NCI-H2081 treated with DMSO at 0.1 percent for 48 hours (cell line): ENCODE measurements around the gene FGF14.

Experiments
- DNase-seq: peaks from one replicate; lab custom pipeline; 2025; lab: John Stamatoyannopoulos, UW

The FGF14 gene

DNA sequence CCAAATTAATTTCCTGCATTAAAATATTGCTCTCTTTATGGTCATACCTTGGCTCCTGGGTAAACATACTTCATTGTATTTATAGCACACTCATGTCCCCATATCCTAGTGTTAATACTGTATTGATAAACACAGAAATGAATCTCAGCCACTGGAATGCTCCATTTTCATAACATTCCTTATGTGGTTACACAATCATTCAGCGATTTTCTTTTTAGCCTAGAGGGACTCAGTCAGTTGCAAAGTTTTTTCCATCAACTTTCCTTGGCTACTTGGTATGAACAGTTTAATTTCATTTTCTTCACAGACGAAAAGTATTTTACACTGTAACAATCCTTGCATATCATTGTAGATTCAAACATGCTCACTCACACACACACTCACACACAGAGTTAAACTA lies 471.5 kb downstream of the FGF14 start:
- DNase-seq: no peak

DNA sequence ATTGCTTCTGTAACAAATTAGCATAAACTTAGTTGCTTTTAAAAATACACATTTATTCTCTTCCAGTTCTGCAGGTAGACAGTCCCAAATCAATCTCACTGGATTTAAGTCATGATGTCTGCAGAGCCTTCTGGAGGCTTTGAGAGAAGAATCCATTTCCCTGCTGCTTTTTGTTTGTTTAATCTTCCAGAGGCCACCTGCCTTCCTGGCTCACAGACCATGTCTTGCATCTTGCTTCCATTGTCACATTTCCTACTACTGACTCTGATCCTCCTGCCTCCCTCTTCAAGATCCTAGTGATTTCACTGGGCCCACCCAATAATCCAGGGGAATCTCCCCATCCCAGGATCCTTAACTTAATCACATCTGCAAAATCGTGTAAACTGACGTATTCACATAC lies 476.1 kb downstream of the FGF14 start:
- no peak for DNase-seq

- DNase-seq: no peak
Measured at GRCh38 chr13:101919541-101920181, 482.2 kb downstream of the FGF14 start.

DNA sequence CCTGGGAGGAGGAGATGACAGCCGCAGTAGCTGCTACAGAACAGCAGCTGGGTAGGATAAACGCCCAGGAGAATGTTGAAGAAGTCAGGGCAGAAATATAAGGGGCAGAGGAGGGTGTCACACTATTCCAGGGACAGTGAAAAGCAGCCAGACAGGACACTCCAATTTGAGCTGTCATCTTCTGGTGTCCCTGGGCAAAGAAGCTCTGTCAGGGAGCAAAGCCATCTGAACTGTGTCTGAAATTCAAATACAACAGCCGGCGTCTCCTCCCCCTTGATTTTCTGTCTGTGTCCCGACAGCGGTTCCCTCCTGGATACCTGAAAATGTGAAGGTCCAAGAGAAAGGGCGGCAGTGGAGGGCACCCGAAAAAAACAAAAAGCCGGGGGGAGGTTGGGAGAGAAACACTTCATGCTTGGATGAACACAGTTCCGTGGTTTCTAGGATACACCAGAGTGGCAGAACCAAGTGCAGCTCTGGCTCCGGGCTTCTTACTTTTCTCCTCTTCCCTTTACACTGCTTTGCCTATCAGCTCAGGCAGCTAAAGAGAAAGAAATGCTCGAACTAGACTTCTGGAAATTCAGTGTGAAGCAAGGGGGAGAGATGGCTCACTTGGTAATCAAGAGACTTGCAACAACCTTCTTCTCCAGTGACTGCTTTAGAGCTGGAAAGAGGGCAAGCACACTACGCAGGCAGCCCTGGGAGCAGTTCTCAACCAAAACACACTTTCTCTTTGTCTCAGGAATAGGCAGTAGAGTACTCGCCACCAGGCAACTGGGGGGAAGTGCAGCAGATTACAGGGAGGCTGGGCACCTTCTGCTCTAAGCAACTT lies 483.8 kb downstream of the FGF14 start:
- DNase-seq: no peak

GRCh38 chr13:101917475-101917810 lies 484.4 kb downstream of the FGF14 start:
- no peak for DNase-seq

DNA sequence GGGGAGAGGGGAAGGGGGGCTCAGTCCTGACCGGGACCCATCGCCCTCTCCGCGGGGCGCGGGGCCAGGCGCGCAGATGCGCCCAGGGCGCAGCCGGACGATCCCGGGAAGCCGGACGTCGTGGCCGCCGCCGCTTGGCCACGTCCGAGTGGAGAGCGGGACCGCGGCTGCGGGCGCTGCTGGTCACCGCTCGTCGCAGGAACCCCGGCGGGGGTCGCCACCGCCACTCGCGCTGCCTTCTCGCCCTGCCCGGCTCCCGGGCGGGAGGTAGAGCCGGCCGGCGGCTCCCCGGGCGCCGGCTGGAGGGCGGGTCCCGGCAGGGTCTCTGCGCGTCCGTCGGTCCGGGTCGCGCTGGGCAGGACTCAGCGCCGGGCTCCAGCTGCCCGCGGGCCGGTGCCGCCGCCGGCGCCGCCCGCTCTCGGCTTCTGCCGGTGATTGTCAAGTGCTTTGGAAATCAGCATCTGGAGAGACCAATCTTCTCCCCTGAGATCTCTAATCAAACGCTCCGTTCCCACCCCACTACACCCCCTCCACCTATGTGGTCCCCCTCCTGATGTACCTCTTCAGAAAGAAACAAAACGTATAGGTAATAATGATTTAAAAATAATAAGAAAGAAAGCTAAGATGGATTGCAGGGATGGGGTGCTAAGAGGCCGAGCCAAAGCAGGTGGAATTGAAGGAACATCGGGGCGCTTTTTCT lies 484.9 kb downstream of the FGF14 start:
- no peak for DNase-seq

DNA sequence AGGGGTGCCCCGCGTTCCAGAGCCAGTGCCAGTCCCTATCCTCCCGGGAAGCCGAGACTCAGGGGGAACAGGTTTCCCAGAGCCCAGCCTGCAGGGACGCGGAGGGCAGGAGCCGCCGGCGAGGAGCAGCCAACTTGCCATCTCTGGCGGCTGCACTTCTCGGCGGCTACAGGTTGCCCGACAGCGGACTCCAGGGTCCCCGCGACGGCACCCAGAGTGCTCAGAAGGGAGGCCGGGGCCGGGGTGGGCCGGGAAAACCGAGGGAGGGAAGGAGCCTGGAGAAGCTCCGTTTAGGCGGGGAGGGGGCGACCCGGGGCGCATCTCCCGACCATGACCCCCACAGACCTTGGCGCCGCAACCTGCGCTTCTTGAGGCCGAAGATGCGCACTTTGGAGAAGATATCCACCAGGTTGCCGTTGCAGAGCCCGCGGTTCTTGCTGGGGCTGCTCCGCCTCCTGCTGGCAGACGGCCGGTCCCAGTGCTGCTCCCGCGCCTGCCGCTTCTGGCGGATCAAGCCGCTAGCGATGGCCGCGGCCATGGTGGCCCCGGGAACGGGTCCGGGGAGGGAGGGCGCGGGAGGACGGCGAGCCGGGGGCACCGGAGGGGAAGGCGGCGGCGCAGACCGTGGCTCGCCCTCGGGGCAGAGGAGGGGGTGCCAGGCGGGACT lies 485.6 kb downstream of the FGF14 start:
- no peak for DNase-seq

DNA sequence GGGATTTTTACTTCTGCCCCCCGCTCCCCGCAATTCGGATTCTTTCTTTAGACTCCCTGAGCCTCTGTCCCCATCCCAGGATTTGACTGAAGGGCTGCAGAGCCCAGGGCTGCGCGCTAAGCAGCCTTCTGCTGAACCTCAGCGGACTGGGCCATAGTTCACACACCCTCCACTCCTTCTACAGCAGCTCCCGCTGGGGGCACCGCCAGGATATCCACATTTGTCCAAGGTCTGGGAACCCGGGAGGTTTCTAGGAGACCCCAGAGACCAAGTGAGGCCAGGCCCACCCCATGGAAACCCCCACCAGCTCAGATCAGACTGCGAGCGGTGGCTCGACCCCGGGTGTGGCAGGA lies 486.1 kb downstream of the FGF14 start:
- DNase-seq: no peak

DNA sequence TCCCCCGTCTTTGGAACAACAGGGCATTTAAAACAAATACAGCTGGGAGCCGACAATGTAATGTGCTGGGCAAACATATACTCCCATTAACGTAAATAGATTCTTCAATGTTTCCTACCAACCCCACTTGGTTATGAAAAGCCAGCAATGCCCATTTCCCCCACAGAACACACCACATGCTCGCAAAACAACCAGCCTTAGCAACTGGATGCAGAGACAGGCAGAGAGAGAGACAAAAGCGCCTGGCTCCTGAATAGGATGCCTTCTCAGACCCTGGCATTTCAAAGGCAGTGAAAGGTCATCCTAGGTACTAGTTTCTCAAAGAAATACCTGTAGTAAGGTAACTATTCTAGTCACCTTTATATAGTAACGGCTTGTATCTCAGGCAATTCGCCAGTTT lies 486.5 kb downstream of the FGF14 start:
- DNase-seq: peak; percentile 88

DNA sequence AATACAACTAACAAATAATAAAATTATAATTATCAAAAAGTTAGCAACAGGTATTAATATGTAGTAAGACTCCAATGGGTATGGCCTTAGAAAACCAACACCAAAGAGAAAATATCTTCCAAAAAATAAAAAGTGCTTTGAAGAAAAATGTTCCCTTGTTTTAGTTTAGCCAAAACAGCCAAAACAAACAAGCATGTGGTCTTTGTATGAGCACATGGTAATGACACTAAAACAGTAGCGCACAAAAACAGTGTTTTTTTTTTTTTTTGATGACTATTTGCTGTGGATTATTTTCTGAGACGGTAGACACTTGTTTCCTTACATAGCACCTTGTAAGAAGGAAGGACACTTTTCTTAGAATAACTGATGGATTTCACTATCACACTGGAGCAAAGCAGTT lies 490.1 kb downstream of the FGF14 start:
- DNase-seq: no peak

DNA sequence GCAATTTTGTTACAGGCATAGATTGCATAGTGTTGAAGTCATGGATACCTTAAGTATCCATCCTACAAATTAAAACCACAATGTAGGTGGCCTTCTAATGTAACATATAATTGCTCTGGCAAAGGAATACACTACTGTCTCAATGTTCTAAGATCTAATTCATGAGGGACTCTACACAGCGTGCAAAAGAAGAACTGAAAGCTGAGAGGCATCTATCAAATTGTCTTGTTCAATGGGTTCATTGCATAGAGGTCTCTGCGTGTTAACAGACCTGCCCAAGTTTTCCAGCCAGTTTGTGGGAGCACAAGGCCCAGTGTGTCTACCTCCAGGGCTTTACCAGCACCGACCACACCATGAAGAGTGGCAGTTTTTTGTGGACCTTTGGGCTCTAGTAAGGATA lies 498.0 kb downstream of the FGF14 start:
- DNase-seq: no peak

DNA sequence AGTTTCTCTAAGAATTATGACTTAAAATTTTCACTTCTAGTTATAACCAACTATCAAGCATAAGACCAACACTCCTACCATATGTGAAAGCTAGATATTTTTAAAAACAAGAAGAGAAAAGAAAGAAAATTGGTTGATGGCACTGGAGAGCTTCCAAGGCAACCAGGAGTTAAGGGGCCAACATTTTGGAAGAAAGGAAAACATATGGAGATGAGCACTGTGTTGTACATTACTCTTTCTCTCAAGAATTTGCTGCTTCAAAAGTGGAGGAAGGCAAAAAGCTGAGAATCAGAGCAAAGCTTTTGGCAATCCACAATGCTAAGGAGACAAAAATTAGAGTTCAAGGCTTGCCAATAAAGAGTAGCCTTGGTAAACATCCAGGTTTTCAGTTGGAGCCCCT lies 503.2 kb downstream of the FGF14 start:
- DNase-seq: no peak

DNA sequence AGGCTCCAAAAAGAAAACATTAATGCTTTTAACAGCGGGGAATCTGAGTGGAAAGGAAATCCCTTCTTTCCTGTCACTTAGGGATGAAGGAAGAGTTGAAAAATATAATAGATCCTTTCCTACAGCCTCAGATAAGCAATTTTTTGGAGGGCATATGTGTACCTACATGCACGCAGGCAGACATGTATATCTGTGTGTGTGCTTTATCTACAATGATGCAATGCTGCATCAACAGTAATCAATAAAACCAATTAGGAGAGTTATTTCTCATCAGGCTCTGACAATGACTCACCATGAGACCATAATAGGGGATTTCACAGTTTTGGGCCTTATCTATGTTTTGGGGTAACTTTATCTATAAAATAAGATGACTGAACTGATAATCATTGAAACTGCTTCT lies 505.3 kb downstream of the FGF14 start:
- no peak for DNase-seq

GRCh38 chr13:101893021-101893420 lies 508.8 kb downstream of the FGF14 start:
- no peak for DNase-seq

DNA sequence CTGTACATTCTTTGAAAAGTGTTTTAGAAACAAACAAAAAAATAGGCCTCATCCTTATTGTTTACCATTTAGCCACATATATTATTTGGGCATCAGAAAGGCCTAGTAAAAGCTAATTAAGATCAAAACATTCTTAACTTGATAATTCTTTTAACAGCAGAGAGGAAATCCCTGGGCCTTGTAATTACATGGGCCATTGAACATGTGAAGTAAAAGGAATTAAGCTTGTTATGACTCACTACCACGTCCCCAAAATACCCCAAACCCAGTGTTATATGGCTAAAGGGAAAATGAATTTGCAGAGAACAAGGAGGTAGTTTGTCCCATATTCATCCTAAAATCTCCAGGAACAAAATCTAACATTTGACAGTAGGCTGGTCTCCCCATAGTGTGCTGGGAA lies 509.6 kb downstream of the FGF14 start:
- no peak for DNase-seq

- DNase-seq: no peak
Measured at GRCh38 chr13:101881593-101881992, 520.3 kb downstream of the FGF14 start.

DNA sequence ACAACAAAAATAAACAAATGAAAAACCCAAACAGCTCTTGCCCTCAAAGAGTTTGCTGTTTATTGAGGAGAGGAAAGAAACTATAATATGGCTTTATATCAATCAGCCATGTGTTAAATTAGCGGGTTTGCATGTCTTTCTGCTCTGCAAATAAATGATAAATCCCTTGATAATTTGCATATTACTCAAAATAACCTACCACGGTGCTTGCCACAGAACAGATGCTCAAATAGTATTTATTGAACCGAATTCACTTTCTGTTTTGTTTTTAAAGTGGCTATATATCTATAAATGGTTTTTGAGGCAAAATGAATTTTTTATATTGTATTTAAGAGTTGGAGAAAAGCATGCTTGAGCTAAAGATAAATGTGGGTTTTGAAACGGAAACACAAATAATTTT lies 521.3 kb downstream of the FGF14 start:
- DNase-seq: no peak

DNA sequence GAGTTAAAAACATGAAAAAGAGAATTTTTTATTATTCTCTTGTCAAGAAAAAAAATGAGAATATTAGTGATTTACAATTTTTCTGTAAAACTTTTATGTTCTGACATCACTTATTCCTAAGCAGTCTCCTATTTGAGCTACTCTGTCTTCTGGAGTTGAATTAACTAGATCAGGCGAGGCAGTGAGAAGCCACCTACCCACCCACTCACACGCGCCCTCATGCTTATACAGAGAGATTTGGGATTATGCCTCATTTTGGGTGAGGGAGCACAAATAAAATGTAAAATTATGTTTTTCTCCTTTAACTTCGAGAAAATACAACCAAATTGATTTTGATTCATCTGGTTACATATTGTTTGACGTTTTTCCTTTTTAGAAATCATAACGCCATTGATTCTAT lies 524.9 kb downstream of the FGF14 start:
- DNase-seq: no peak

DNA sequence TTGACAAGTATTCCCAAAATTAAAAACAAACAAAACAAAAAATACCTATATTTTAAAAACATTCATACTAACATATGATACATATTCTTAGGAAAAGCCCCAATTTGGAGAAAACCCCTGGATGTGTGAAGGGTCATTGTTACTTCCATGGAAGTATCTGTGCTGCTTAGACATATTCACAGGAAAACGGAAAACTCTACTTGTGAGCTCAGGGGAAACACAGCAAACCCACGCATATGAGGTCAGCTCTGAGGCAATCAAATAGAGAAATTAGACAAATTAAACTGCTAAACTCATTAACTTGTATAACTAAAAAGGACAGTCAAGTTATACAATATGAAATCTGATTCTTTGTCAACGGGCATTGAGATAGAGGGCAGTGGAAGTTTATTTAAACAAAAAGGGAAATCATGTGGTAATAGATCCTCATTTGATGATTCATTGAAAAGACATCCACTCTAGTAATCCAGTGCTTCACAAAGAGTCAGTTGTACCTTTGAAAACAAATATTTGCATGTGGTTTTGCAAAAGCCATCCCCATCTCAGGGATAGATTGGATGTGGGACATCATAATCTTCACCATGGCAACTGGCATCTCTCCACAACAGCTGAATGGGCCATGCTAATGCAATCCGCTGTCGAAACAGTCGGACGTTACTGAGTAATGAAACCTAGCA lies 526.0 kb downstream of the FGF14 start:
- DNase-seq: peak; percentile 75

DNA sequence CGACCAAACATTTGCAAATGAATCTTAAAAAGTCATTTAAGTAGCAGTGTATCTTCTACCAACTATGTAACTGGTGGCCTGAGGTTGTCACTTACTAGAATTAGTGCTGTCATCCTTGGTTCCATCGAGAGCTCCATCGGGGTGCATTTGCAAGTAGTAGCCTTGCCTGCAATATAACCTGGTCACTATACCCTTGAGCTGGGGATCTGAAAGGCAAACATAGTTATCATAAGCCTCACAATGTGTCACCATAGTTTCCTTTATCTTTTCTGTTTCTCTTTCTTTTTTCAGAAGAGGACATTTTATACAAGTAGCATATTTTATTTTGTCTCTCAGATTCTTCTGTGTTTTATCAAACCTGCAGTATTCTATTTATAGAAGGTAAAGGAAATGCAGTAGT lies 526.8 kb downstream of the FGF14 start:
- no peak for DNase-seq

DNA sequence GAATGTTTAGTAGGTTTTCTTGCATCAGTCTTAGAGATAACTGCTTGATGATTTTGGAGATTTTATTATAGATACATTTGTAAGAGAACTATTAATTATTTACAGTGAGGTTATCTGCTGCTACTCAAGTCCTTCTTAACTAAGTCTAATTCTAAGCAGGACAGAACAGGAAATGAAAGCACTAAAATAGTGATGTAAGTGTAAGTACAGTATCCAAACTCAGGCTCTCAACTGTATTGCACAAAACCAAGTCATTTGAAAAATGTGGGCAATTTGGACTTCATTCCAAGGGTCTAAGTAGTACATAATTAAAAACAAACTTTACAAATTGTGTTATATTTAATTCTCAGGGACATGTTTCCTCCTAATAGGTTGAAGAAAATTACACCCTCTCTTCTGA lies 532.3 kb downstream of the FGF14 start:
- DNase-seq: no peak
